Natural killer cell (primary cell): ENCODE data around the gene SMTNL1. TPM values are rescaled to one million over a fixed set of nuclear protein-coding genes. Genes with fewer than 3 reads are reported as not detected.

Experiments used
- ATAC-seq, 3 donors: fragments of 150-1000 bp in 2 of 3; fragments of 200-7000 bp in 1 of 3; cut with Tn5 transposase; 1 replicate in 1 of 3; 2 replicates in 2 of 3; pipeline ENCODE4 v1.10.0; 2021; ENCODE audit warnings: mild to moderate bottlenecking in 2 of 3, moderate library complexity in 2 of 3
- DNase-seq, 2 donors: peaks; one replicate each; pipeline versions ENCODE4 v3.0.0 to v3.0.0-alpha.2; 2013 to 2021; ENCODE audit warnings: mixed read lengths in 1 of 2
- H3K27ac ChIP-seq: one replicate; pipeline ENCODE4 v1.5.1; 2013; ENCODE audit warnings: mild to moderate bottlenecking, low read length
- H3K27me3 ChIP-seq: one replicate; pipeline ENCODE4 v1.6.1; 2013; ENCODE audit warnings: low read length; ENCODE audit not compliant: control insufficient read depth, insufficient read depth
- H3K36me3 ChIP-seq: one replicate; pipeline ENCODE4 v1.6.1; 2013; ENCODE audit warnings: low read length; ENCODE audit not compliant: control insufficient read depth, insufficient read depth
- H3K4me1 ChIP-seq: one replicate; pipeline ENCODE4 v1.6.1; 2013; ENCODE audit warnings: low read length; ENCODE audit not compliant: control insufficient read depth, insufficient read depth
- H3K4me3 ChIP-seq: one replicate; pipeline ENCODE4 v1.5.1; 2013; ENCODE audit warnings: low read length
- H3K9me3 ChIP-seq: one replicate; pipeline ENCODE4 v1.6.1; 2013; ENCODE audit warnings: low read length; ENCODE audit not compliant: control insufficient read depth, insufficient read depth
- H3K27ac Mint-ChIP-seq, 2 donors: one replicate each; pipeline ENCODE4 v1.8.0; 2022; ENCODE audit warnings: mild to moderate bottlenecking in 2 of 2, mixed read lengths in 2 of 2, moderate library complexity in 1 of 2
- H3K27me3 Mint-ChIP-seq, 2 donors: one replicate each; pipeline ENCODE4 v1.8.0; 2022; ENCODE audit warnings: low read depth in 2 of 2, mixed read lengths in 2 of 2
- H3K36me3 Mint-ChIP-seq: one replicate; pipeline ENCODE4 v1.8.0; 2022; ENCODE audit warnings: mixed read lengths
- H3K4me1 Mint-ChIP-seq, 2 donors: one replicate each; pipeline ENCODE4 v1.8.0; 2022; ENCODE audit warnings: mixed read lengths in 2 of 2
- H3K4me3 Mint-ChIP-seq: one replicate; pipeline ENCODE4 v1.8.0; 2022; ENCODE audit warnings: mild to moderate bottlenecking, moderate library complexity, mixed read lengths
- H3K9me3 Mint-ChIP-seq, 2 donors: one replicate each; pipeline ENCODE4 v1.8.0; 2022; ENCODE audit warnings: mixed read lengths in 2 of 2
- WGBS: methylation state at CpG from one replicate; pipeline ENCODE4 v1.1.7; 2013; ENCODE audit warnings: missing lambda C conversion rate; ENCODE audit not compliant: insufficient coverage; 5-methylcytosine and 5-hydroxymethylcytosine counted together
- intact Hi-C: fragments of 100-400 bp; cut with micrococcal nuclease; formaldehyde crosslinking; loops from one replicate; pipeline ENCODE4 v1.14.2; 2022
- total RNA-seq, 4 donors: library from RNA; stranded (reverse); fragments of 120-200 nt in 1 of 4; gene quantifications; one replicate each; pipeline versions ENCODE4 v1.2.3 to v1.2.4, GENCODE V29; 2013 to 2022
- TF ChIP-seq, protein P1 (sequence below): fragments of 200-600 bp; IDR thresholded peaks from one replicate; pipeline ENCODE4 v1.8.0; 2022; ENCODE audit warnings: antibody characterized with exemption

SMTNL1 gene
- total RNA-seq, 3 donors from 2014 or later (not counting 1 experiment from before 2014, with no cell fraction given): not detected

DNA sequence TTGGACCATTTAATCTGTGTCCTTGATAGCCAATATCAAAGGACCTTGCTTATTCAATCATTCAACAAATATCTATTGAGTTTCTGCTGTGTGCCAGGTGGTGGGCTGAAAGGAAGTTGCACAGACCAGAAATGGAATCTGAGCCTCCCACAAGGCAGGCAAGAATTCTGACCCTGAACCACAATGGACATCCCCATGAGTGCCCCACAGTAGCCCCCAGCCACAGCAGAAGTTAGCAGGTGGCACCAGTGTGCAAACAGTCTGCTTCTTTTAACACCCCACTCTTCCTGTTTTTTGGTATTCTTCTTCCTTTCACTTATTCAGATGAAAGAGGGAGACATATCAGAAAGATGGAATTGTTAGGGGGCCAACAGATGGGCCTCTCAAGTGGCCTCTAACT, 47.9 kb downstream of the SMTNL1 start:
- no peaks in the 10 kb centered on the region for H3K27me3 Mint-ChIP-seq
- no peak for DNase-seq

DNA sequence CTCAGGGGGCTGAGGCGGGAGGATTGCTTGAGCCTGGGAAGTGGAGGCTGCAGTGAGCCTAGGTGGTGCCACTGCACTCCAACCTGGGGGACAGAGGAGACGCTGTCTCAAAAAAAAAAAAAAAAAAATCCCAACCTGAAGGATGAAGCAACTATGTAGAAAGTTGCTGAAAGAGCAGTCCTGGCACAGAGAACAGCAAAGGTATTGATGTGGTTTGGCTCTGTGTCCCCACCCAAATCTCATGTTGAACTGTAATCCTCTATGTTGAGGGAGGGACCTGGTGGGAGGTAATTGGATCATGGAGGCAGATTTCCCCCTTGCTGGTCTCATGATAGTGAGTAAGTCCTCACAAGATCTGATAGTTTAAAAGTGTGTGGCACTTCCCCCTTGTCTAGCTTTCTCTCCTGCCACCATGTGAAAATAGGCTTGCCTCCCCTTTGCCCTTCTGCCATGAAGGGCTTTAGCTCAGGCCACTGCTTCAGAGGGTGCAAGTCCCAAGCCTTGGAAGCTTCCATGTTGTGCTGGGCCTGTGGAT, 49.4 kb downstream of the SMTNL1 start:
- H3K27me3 Mint-ChIP-seq: peaks cover 0 to 4% of the 10 kb centered on the region in 2 donors
- intact Hi-C loops: no loop called here
- DNase-seq (no peak), ATAC-seq (no peak)
- Histone ChIP-seq H3K9me3 (no peaks in the 10 kb centered on the region), H3K27ac (no peak overlapping the region), H3K36me3 (no peaks in the 10 kb centered on the region), H3K4me1 (no peaks in the 10 kb centered on the region), H3K27me3 (no peaks in the 10 kb centered on the region), H3K4me3 (no peak overlapping the region)
- 92% methylated on average over 1 of the region's 2 CpGs for WGBS
- no peak overlapping the region for H3K4me3 Mint-ChIP-seq
- H3K4me1 Mint-ChIP-seq: no peaks in the 10 kb centered on the region
- H3K9me3 Mint-ChIP-seq: no peaks in the 10 kb centered on the region
- TF ChIP-seq, protein P1, sequence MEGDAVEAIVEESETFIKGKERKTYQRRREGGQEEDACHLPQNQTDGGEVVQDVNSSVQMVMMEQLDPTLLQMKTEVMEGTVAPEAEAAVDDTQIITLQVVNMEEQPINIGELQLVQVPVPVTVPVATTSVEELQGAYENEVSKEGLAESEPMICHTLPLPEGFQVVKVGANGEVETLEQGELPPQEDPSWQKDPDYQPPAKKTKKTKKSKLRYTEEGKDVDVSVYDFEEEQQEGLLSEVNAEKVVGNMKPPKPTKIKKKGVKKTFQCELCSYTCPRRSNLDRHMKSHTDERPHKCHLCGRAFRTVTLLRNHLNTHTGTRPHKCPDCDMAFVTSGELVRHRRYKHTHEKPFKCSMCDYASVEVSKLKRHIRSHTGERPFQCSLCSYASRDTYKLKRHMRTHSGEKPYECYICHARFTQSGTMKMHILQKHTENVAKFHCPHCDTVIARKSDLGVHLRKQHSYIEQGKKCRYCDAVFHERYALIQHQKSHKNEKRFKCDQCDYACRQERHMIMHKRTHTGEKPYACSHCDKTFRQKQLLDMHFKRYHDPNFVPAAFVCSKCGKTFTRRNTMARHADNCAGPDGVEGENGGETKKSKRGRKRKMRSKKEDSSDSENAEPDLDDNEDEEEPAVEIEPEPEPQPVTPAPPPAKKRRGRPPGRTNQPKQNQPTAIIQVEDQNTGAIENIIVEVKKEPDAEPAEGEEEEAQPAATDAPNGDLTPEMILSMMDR: no peak
- H3K27ac Mint-ChIP-seq: no peak overlapping the region
- no peaks in the 10 kb centered on the region for H3K36me3 Mint-ChIP-seq

More for the DNA sequence above, 47.9 kb downstream of the SMTNL1 start:
- Mint-ChIP-seq H3K4me1 (no peaks in the 10 kb centered on the region), H3K9me3 (no peaks in the 10 kb centered on the region), H3K4me3 (no peak overlapping the region), H3K36me3 (no peaks in the 10 kb centered on the region), H3K27ac (no peak overlapping the region)
- TF ChIP-seq, protein P1: no peak
- Histone ChIP-seq H3K36me3 (no peaks in the 10 kb centered on the region), H3K4me1 (no peaks in the 10 kb centered on the region), H3K27me3 (no peaks in the 10 kb centered on the region), H3K9me3 (no peaks in the 10 kb centered on the region), H3K27ac (no peak overlapping the region), H3K4me3 (no peak overlapping the region)
- intact Hi-C loops: no loop called here
- peak in 1 of 3 donors; percentile 43 for ATAC-seq

DNA sequence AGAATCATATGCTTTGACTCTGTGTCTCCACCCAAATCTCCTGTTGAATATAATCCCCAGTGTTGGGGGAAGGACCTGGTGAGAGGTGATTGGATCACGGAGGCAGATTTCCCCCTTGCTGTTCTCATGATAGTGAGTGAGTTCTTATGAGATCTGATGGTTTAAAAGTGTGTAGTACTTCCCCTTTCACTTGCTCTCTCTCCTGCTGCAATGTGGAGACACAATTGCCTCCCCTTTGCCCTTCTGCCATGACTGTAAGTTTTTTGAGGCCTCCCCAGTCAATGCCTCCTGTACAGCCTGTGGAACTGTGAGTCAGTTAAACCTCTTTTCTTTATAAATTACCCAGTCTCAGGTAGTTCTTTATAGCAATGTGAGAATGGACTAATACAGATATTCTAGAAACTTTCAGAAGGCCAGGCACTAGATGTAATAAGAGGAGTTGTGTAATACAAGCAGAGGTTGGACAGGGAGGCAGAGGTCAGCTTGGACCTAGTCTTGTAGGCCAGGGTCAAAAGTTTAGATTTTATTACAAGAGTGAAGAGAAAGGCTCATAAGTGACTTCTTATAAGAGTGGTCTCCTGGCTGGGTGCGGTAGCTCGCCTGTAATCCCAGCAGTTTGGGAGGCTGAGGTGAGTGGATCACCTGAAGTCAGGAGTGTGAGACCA, 50.8 kb downstream of the SMTNL1 start:
- Mint-ChIP-seq H3K9me3 (no peaks in the 10 kb centered on the region), H3K4me3 (no peak overlapping the region), H3K27ac (no peak overlapping the region), H3K4me1 (no peaks in the 10 kb centered on the region), H3K27me3 (peaks cover 0 to 7% of the 10 kb centered on the region in 2 donors), H3K36me3 (no peaks in the 10 kb centered on the region)
- intact Hi-C loops: no loop called here
- no peaks in the 10 kb centered on the region for H3K9me3 ChIP-seq
- H3K36me3 ChIP-seq: no peaks in the 10 kb centered on the region
- DNase-seq (no peak), ATAC-seq (no peak)
- no peak overlapping the region for H3K4me3 ChIP-seq
- no peaks in the 10 kb centered on the region for H3K4me1 ChIP-seq
- no peaks in the 10 kb centered on the region for H3K27me3 ChIP-seq
- WGBS: 68% methylated on average over 3 of the region's 3 CpGs
- TF ChIP-seq, protein P1: no peak
- no peak overlapping the region for H3K27ac ChIP-seq
